ENCODE results near the gene SERPINA9.

GRCh38 chr14:94464290-94464689, 11.7 kb downstream of the SERPINA9 start:
- TF ChIP-seq CTCF (optimal IDR thresholded peaks at IDR 0.05 in 1 of 3, IDR thresholded peaks at IDR 0.05 in 1 of 3, conservative IDR thresholded peaks at IDR 0.05 in 1 of 3; ENCODE audit: extremely low read depth in 1 of 3, insufficient read depth in 2 of 3, low read length in 3 of 3) = no peak
- no peak for TF ChIP-seq EZH2 (IDR thresholded peaks at IDR 0.05; ENCODE audit: low read length)
